ENCODE data around the gene SPECC1L.

The SPECC1L gene

DNA sequence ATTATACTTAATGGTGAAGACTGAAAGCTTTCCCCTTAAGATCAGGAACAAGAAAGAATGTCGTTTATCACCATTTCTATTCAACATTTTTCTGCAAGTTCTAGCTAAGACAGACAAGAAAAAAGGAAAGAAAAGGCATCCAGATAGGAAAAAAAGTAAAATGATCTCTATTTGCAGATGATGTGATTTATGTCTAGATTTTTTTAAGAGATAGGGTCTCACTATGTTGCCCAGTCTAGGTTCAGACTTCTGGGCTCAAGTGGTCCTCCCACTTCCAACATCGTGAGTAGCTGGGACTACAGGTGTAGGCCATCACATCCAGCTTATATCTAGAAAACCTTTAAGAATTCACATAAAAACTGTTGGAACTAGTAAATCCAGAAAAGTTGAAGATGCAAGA is 105.4 kb downstream of the SPECC1L start:
- no peak for DNase-seq

DNA sequence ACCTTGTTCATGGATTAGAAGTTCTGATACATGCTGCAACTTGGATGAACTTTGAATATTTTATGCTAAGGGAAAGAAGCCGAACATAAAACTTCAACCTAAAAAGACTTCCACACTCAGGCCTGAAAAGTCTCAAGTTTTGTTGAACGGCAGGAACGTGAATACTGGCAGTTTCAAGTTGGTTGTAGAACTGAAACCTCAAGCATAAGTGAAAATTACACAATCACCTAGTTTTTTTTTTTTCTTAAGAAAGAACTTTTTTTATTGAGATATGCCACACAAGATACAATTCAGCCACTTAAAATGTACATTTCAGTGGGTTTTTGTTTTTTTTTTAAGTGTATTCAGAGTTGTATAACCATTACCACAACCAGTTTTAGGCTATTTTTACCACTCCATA is 106.0 kb downstream of the SPECC1L start:
- no peak for DNase-seq

DNA sequence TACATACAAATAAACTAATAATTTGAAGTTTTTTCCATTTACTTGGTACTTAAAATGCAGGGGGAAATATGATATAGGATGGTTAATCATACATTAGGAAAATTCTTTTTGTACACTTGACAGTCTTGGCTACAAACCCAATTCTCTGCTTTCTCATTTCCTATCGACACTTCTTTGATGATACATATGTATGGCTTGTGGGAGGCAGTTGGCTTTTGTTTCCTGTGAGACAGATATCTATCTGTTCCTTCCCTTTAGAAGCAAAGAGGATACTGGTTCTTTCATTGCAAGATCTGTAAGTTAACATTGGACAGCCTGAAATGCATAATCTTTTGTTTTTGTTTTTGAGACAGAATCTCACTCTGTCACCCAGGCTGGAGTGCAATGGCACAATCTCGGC is 108.9 kb downstream of the SPECC1L start:
- DNase-seq = no peak

DNA sequence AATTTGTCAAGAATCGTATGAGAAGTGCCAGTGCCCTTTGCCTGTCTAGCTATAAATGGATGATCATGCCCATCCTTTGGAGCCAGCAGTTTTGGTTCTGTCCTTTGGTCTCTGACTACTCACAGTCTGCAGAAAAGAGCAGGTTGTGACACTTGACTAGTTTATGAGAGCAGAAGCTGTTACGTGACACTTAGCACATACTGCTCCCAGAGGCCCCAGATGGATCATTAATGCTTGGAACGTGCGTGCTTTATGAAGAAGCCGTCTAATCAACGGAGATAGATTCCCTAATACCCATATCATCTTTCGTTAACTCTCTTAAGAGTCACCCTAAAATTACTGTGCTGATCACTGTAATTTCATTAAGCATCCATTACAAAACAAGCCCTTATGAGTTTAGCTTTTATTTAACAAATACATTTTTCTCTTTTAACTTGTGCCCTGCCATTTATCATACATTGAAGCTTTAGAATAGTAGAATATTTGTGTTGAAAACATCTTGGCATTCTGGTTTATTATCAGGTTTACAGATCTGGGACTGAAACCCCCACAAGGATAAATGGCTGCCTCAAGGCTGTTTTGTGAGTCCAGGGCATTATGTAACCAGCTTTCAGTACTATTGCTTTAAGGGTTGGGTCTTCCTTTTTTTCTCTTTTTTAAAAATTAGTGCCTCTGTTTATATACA is 109.7 kb downstream of the SPECC1L start:
- DNase-seq = no peak

DNA sequence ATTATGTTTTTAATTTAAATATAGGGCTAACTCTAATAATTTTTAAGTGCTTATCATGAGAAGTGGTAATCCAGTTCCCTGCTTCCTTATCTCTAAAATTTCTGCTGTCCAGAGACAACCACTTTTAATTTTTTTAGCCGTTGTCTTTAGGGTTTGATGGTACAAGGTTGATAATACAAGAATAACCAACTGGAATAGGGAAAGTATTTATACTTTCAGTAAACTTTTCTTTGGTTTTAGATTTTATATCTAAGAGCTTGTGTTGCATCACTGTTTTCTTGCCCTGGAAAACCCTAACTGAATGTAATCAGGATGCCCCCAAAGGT is 110.2 kb downstream of the SPECC1L start:
- no peak for DNase-seq

DNA sequence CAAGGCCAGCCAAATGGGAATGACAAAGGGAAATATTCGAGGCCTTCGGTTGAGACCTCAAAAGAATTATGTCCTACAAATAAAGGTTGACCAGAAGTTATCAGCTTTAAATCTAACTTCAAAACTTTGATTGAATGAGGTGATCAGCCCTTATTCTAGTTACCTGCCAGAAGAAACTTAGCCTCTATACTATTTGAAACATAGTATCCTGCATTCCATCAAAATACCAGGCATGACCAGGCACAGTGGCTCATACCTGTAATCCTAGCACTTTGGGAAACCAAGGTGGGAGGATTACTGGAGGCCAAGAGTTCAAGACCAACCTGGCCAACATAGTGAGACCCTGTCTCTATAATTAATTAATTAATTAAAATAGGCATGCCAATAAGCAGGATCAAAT is 112.4 kb downstream of the SPECC1L start:
- DNase-seq = no peak

DNA sequence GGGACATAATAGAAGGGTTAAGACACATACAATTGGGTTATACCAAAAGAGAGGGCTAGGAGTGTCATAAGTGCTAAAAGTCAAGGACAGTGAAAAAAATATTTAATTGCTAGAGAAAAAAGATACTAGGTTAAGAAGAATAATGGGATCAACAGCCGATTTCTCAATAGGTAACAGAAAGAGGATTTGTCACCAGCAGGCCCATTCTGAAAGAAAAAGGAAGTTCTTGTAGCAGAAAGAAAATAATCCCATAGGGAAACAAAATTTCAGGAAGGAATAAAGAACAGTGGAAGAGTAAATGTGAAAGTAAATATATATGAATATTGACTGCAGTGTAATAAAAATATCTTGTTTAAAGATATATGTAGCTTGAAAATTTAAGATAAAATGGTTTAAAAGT is 113.5 kb downstream of the SPECC1L start:
- DNase-seq = no peak

DNA sequence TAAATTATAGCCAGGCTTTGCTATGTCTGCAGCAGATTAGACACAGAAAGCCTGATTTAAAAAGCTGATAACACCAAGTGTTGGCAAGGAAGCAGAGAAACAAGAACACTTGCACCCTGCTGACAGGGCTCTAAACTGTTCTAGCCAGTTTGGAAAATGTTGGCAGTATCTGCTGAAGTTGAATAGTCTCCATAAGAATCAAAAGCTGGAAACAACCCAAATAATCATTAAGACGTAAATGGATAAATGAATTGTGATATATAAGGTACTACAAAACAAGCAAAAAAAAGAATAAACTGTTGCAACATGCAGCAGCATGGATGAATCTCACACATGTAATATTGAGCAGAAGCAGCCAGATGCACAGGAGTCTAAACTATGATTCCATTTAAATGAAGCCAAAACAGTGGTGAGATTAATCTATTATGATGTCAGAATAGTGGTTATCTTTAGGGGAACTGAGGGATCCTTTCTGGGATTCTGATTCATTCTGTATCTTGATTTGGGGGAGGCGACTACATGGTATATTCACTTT is 116.4 kb downstream of the SPECC1L start:
- no peak for DNase-seq

DNA sequence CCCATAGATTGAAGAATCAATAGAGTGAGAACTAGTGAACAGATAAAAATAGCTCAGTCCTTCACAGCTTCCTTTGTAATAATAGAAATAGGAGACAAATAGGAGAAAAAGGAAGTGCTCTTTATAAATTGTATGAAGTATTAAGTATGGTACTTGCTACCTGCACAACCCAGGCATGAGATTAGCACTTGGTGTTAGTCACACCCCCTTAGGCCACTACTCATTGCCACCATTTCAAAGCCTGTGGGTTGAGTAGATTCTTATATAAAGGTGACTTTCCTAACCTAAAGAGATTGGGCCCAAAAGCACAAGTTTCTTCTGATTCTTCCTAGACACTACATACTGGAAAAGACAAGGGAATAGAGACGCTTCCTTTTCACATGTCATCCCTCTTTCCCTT is 119.0 kb downstream of the SPECC1L start:
- no peak for DNase-seq

DNA sequence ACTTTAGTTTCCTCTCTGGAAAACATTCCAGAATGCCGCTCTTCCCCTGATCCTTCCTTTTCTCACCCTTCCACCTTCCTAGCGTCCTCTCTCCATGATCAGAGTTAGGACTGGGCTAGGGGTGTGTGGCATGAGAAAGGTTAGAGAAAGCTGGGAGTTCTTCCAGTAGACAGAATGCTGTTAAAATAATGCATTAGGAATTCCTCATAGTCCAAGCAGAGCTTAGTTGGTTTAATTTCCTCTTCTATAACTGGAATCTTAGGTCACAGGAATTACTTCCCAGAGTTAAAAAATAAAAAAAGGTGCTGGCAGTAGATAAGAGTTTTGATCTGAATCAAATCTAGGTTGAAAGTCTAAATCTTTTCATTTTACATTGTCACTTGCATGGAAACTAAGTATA is 119.5 kb downstream of the SPECC1L start:
- no peak for DNase-seq

DNA sequence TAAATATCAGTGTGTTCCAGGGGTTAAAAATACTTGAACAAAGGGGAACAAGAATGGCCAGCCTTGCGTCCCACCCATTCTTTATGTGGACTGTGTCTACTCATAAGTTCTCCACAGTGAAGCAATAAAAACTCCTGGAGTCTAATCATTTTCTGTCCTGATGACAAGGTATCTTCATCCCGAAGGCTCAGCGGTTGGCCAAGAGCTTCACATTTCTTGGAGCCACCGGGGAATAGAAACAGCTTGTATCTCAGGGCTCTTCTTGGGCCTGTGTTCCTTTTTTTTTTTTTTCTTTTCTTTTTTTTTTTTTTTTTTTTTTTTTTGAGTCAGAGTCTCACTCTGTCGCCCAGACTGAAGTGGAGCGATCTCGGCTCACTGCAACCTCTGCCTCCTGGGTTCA is 119.9 kb downstream of the SPECC1L start:
- DNase-seq = no peak

DNA sequence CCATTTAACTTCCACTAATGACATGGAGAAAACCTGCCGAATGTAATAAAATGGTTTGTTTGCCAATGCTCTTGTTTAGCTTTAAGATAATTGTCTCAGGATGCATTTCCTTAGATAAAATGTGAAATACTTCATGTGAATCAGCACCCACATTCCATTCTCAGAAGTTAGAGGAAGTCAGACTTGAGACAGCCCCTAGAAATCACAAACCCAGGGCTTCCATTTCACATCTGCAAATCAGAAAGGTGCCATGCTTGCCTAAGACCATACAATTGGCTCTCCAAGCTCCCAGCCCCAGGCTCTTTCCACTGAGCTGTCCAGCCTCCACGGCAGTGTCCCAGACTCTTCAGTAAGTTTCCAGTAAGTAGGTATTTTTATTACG is 121.2 kb downstream of the SPECC1L start:
- no peak for DNase-seq

DNA sequence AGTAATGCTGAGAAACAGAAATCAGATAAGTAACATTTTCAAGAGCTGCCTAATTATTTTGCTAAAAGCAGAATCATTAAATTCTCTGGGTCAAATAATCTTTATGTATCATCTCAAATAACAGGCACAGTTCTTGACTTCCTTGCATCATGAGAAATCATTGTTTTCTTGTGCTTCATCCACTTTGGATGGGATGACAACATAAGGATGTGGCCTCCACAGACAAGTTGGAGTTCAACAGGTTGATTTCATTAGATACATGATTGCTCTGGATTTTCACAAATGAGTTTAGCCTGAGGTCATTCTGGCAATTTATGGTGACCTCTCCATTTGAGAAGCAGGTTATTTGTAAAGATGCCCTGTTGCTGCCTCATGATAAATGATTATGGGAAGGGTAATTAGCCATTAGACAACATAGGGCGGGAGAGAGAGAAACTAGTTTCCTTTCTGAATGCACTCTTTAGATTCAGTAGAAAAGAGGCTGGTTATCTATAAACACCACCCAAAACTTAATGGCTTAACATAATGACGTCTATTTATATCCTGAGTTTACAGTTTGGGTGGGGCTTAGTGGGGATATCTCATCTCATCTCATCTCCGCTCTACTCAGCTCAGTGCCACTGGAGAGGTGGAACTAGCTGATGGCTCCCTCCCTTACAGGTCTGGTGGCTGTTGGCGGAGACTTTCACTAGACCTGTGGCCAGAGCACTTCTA is 121.7 kb downstream of the SPECC1L start:
- no peak for DNase-seq

DNA sequence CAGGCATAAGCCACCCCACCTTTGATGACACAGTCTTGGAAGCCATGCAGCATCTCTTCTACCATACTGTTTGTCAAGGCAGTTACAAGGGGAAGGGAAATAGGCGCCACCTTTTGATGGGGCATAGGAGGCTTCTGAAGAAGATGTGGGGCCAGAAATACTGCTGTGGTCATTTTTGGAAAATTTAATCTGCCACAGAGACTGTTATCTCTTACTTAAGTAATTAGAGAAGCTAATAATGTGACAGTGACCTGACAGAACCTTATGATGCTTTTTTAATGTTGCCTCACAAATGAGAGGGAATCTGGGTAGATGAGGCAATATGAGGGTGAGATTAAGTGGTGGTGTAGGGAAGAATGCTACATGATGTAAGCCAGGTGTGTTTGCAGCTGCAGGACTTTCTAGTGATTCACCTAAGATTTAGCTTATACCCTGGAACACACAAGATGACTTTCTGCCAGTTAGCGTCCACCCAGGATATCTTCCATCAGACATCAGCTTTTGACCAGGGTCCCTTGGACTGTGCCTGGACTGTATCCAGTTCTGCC is 122.5 kb downstream of the SPECC1L start:
- DNase-seq = no peak

DNA sequence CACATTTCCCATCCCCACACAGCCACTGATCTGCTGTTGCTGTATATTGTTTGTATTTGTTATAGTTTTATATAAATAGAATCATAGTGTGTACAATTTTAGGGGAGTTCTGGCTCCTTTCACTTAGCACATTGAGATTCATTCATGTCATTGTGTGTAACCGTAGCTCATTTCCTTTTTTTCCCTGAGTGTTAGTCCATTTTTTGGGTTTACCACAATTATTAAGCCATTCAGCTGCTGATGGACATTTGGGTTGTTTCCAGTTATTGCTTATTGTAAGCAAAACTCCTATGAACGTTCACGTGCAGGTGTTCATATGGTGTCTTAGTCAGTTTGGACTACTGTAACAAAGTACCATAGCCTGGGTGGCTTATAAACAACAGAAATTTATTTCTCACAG is 123.2 kb downstream of the SPECC1L start:
- no peak for DNase-seq

DNA sequence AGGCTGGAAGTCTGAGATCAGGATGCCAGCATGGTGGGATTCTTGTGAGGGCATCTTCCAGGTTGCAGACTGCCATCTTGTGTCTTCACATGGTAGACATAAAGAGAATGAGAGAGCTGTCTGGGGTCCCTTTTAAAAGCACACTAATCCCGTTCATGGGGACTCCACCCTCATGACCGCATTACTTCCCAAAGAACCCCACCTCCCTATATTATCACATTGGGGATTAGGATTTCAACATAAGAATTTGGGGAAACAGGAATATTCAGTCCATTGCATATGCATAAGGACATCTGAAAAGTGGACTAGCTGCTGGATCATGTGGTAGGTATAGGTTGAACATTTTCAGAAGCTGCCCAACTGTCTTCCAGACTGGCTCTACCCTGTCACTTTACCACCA is 123.6 kb downstream of the SPECC1L start:
- no peak for DNase-seq

DNA sequence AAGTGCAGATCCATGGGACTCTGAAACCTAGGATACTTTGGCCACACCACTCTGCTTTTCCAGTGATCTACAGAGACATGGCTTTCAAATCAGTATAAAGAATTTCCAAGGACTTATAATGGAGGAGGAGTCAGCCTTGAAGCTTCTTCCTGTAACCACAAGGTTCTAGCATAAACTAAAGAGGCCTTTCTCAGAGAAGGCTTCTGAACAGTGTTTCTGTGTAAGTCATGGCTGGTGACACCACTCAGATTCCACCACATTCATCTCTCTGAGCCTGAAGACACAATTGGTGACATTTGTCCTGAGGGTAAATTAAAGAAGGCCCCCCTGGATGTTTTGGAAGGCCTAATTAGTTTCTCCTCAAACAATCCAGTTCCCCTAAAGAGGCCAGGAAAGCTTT is 127.8 kb downstream of the SPECC1L start:
- DNase-seq = no peak

DNA sequence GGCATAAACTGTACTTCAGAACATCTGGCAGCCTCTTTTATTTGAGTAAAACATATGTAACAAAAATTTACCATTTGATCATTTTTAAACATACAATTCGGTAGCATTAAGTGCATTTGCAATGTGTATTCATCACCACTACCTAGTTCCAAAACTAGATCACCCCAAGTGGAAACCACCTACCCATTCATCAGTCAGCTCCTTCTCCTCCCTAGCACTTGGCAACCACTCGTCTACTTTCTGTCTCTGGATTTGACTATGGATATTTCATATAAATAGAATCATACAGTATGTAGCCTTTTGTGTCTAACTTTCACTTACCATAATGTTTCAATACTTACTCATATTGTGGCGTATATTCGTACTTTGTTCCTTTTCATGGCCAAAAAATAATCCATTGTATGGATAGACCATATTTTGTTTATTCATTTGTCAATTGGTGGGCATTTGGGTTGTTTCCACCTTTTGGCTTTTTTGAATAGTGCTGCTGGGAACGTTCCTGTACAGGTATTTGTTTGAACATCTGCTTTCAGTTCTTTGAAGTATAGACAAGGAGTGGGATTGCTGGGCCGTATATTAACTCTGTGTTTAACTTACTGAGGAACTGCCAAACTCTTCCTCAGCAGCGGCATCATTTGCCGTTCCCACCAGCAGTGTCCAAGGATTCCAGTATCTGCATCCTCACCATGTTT is 129.5 kb downstream of the SPECC1L start:
- no peak for DNase-seq

DNA sequence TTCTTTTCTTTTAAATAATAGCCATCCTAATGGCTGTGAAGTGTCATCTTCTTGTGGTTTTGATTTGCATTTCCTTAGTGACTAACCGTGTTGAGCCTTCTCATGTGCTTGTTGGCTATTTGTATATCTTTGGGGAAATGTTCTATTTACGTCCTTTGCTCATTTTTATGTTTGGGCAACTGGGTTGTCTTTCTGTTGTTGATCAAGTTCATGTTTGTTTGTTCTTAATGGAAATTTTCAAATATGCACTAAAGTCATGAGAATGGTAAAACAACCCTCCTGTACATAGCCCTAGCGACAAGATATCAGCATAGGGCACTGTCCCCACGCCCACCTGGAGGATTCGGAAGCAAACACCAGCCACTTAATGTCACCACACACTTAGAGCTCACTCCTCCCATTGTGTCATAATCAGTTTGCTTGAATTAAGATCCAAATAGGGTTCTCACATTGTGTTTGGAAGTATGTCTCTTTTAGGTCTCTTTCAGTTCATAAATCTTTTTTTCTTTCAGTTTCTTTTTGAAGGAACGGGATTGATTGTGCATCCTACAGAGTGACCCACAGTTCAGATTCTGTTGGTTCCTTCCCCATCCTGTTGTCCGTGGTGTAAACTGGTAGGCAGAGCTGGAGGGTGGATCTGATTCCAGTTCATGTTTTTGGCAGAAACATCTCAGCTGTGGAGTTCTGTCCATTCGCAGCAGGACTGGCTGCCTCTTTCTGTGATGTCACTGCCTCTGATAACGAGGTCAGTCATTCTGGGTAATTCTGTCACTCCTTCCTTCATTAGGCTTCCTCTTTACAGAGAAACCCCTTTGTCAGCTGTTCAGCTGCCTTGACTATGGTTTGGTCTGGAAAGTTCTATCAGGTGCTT is 130.3 kb downstream of the SPECC1L start:
- DNase-seq = no peak

DNA sequence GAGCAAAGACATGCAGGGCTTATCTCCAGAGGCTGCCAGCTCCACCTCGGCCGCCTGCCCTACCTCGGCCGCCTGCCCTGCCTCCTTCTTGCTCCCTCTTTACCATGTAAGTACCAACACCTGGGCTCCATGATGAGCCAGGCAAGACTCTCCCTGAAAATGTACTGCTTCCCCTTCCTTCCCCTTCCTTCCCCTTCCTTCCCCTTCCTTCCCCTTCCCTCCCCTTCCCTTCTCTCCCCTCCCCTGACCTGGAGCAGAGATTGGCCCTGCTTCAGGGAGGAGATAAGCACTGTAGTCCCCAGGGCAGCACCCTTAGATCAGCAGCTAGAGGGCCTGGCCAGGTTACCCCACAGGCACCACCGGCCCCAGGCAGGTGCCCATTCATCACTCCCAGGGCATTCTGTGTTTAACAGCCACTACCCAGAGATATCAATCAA is 131.3 kb downstream of the SPECC1L start:
- no peak for DNase-seq

DNA sequence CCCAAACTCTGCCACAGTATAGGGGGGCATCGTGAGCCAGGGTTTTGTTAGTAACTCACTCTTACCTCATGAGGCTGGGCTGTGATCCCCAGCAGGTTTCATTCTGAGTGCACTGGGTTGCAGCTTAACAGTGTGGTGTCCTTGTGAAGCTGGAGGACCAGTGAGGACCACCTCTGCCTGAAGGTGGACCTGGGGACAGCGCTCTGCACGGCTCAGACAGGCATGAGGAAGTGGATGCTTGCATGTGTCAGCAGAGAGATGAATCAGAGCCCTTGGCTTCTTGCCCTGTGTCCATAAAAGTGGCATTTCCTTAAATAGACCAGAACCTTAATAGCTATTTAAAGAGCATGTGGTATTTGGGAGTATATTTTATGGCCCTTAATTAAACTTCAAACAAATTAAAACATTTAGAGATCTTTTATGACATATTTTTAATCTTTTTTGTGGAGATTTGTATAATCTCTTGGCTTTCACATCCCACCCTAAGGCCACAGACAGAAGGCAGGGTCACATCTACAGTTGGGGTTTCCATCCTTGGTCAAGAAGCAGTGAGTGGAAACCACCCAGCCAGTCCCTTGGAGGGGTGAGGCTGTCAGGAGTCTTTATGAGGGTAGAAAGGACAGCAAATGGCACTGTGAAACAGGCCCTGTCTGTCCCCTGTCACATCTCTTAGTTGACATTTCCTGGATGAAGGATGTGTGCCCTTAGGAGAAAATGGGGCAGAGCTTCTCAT is 132.0 kb downstream of the SPECC1L start:
- no peak for DNase-seq

DNA sequence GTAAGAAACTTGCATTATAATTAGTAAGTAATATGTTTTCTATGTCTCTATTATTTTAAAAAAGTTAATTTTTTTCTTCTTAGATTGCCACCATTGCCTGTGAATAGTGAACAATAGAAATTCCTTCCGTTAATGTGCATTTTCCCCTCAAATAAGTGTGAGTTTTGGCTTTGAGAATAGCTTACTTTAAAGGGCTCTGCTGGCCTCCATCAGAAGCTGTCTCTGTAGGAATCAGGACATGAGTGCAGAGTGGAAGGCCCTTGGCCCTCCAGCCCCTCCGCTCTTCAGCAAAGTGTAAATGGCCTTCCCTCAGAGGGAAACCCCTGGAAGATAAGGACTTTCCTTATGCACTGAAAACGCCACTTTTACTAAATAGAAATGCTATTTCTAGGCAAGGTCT is 132.7 kb downstream of the SPECC1L start:
- DNase-seq = no peak

Measured in activated CD8-positive, alpha-beta memory T cell treated with anti-CD3 and anti-CD28 coated beads, Interleukin-2, amount 50 U/mL, for 48 hours (primary cell).